Esophagus muscularis mucosa (tissue), 4 donors: ENCODE results near the gene HSPB7. TPM values are rescaled to one million over a fixed set of nuclear protein-coding genes. Genes with fewer than 3 reads are reported as not detected.
"Not testable (repeated sequence)": the region's sequence is repeated elsewhere in the genome, so short reads cannot be mapped to it uniquely, and the experiment has no call there.

ENCODE experiments used
- DNase-seq: peaks from one replicate; pipeline ENCODE4 v3.0.0-alpha.2; 2017; ENCODE audit errors: extremely low spot score
- H3K27ac ChIP-seq, 4 donors: fragments of 200-600 bp; sonication (generic); replicated peaks in 1 of 4; 1 replicate in 3 of 4; 2 replicates in 1 of 4; pipeline ENCODE4 v1.5.1; 2016 to 2019; ENCODE audit warnings: mild to moderate bottlenecking in 1 of 4
- H3K27me3 ChIP-seq, 4 donors: fragments of 200-600 bp; sonication (generic); one replicate each; pipeline versions ENCODE4 v1.5.1 to v1.6.0; 2016 to 2019
- H3K36me3 ChIP-seq, 4 donors: fragments of 200-600 bp; sonication (generic); one replicate each; pipeline ENCODE4 v1.5.1; 2016 to 2019
- H3K4me1 ChIP-seq, 4 donors: fragments of 200-600 bp; sonication (generic); one replicate each; pipeline ENCODE4 v1.5.1; 2016 to 2019
- H3K4me3 ChIP-seq, 4 donors: fragments of 200-600 bp; sonication (generic); 1 replicate in 2 of 4; 2 replicates in 2 of 4; pipeline ENCODE4 v1.5.1; 2016 to 2019; ENCODE audit warnings: mild to moderate bottlenecking in 4 of 4, moderate library complexity in 1 of 4
- H3K9me3 ChIP-seq, 4 donors: fragments of 200-600 bp; sonication (generic); 1 replicate in 3 of 4; 2 replicates in 1 of 4; pipeline ENCODE4 v1.5.1; 2016 to 2019
- CTCF ChIP-seq, 3 experiments: fragments of 200-600 bp in 2 of 3; fragments of 450-650 bp in 1 of 3; sonication (generic) in 2 of 3; IDR thresholded peaks; one replicate each; pipeline ENCODE4 v1.5.1; 2017 to 2019; ENCODE audit warnings: antibody characterized with exemption in 3 of 3, mild to moderate bottlenecking in 2 of 3, moderate library complexity in 1 of 3
- EP300 ChIP-seq: sonication (generic); formaldehyde crosslinking; IDR thresholded peaks from one replicate; pipeline ENCODE4 v1.6.1; 2017; ENCODE audit warnings: antibody characterized with exemption
- POLR2A ChIP-seq: fragments of 450-650 bp; IDR thresholded peaks from one replicate; pipeline ENCODE4 v1.6.1; 2017; ENCODE audit warnings: antibody characterized with exemption, moderate library complexity, mild to moderate bottlenecking, low read depth
- POLR2AphosphoS5 ChIP-seq, 2 donors: sonication (generic); formaldehyde crosslinking; IDR thresholded peaks; one replicate each; pipeline ENCODE4 v1.6.1; 2017; ENCODE audit warnings: antibody characterized with exemption in 2 of 2
- WGBS: methylation state at CpG from one replicate; pipeline ENCODE4 v1.1.5; 2018; 5-methylcytosine and 5-hydroxymethylcytosine counted together
- intact Hi-C: fragments of 100-400 bp; cut with DNase I; formaldehyde crosslinking; loops from one replicate; pipeline ENCODE4 v1.15.1; 2023
- total RNA-seq, 4 donors: library from RNA; depleted of rRNA; stranded (reverse); fragments of >200 nt; gene quantifications; one replicate each; pipeline versions ENCODE4 v1.1.0 to v1.2.1, GENCODE V29; 2016

HSPB7 gene
- total RNA-seq, 4 donors from 2014 or later = 111 to 408 (median 279) TPM

- Histone ChIP-seq H3K4me1 (peaks cover 0 to 19% (median 11%) of the 10 kb centered on the region in 4 donors), H3K27me3 (no peaks in the 10 kb centered on the region), H3K9me3 (no peaks in the 10 kb centered on the region), H3K27ac (no peak overlapping the region), H3K4me3 (no peak overlapping the region), H3K36me3 (no peaks in the 10 kb centered on the region)
- WGBS = 93% methylated on average over 10 of the region's 13 CpGs
- DNase-seq = no peak
- intact Hi-C loops = no loop called here
- TF ChIP-seq CTCF (IDR thresholded peaks at IDR 0.05) (no peak), POLR2AphosphoS5 (IDR thresholded peaks at IDR 0.05) (no peak), POLR2A (no peak), EP300 (no peak)
These were observed 28.7 kb downstream of the HSPB7 start for GRCh38 chr1:15988856-15989736.

- intact Hi-C loops = no loop called here
- 61% methylated on average over 5 of the region's 5 CpGs for WGBS
- H3K36me3 ChIP-seq = no peaks in the 10 kb centered on the region
- no peaks in the 10 kb centered on the region for H3K9me3 ChIP-seq
- no peak overlapping the region for H3K4me3 ChIP-seq
- H3K4me1 ChIP-seq = peaks cover 0 to 10% (median 7%) of the 10 kb centered on the region in 4 donors
- H3K27ac ChIP-seq = no peak overlapping the region
- TF ChIP-seq POLR2A (no peak), POLR2AphosphoS5 (IDR thresholded peaks at IDR 0.05) (no peak), EP300 (no peak), CTCF (IDR thresholded peaks at IDR 0.05) (no peak)
- DNase-seq = no peak
- H3K27me3 ChIP-seq = no peaks in the 10 kb centered on the region
These were observed 32.1 kb downstream of the HSPB7 start for GRCh38 chr1:15985611-15986297.

- Histone ChIP-seq H3K27me3 (no peaks in the 10 kb centered on the region), H3K4me1 (no peaks in the 10 kb centered on the region), H3K9me3 (no peaks in the 10 kb centered on the region), H3K27ac (no peak overlapping the region), H3K36me3 (no peaks in the 10 kb centered on the region), H3K4me3 (no peak overlapping the region)
- TF ChIP-seq POLR2A = no peak
- no peak for TF ChIP-seq EP300
- no peak for TF ChIP-seq POLR2AphosphoS5 (IDR thresholded peaks at IDR 0.05)
- no peak for TF ChIP-seq CTCF (IDR thresholded peaks at IDR 0.05)
- WGBS = 24% methylated on average over 1 of the region's 1 CpG
- DNase-seq = no peak
- intact Hi-C loops = no loop called here
These were observed 34.6 kb downstream of the HSPB7 start for GRCh38 chr1:15983275-15983674.

- intact Hi-C loops = no loop called here
- H3K36me3 ChIP-seq = no peaks in the 10 kb centered on the region
- H3K27me3 ChIP-seq = no peaks in the 10 kb centered on the region
- no peak overlapping the region for H3K4me3 ChIP-seq
- H3K27ac ChIP-seq = no peak overlapping the region
- no peak for TF ChIP-seq CTCF (IDR thresholded peaks at IDR 0.05)
- TF ChIP-seq POLR2AphosphoS5 (IDR thresholded peaks at IDR 0.05) = no peak
- TF ChIP-seq POLR2A = no peak
- TF ChIP-seq EP300 = no peak
- no peak for DNase-seq
- peaks cover 0 to under 1% (median 0%) of the 10 kb centered on the region in 4 donors for H3K4me1 ChIP-seq
- WGBS = 88% methylated on average over 3 of the region's 3 CpGs
- no peaks in the 10 kb centered on the region for H3K9me3 ChIP-seq
These were observed 36.2 kb downstream of the HSPB7 start for GRCh38 chr1:15981679-15982078.

GRCh38 chr1:15977947-15978346, 39.9 kb downstream of the HSPB7 start:
- H3K27me3 ChIP-seq, DNase-seq, H3K9me3 ChIP-seq, H3K27ac ChIP-seq, H3K36me3 ChIP-seq, H3K4me3 ChIP-seq: not testable (repeated sequence)
- 97% methylated on average over 4 of the region's 4 CpGs for WGBS
- intact Hi-C loops = loop anchor here (5.0 kb wide), 1 partner anchor 141 kb away; no protein-coding TSS in a partner anchor
- H3K4me1 ChIP-seq = peaks cover 10 to 32% (median 28%) of the 10 kb centered on the region in 4 donors
